Urinary bladder (tissue), 4 donors: ENCODE measurements around the gene PDGFRB. TPM values are rescaled to one million over a fixed set of nuclear protein-coding genes. Genes with fewer than 3 reads are reported as not detected.
A peak's percentile ranks its signal among the peaks of the same experiment; 100 is the strongest.

ENCODE experiments used
- DNase-seq: peaks from one replicate; pipeline ENCODE4 v3.0.0-alpha.2; 2015; ENCODE audit errors: extremely low spot score
- H3K27ac ChIP-seq: one replicate; pipeline ENCODE4 v1.5.1; 2013; ENCODE audit warnings: low read depth, mild to moderate bottlenecking, moderate library complexity
- H3K36me3 ChIP-seq: one replicate; pipeline ENCODE4 v1.6.1; 2013; ENCODE audit warnings: mild to moderate bottlenecking, moderate library complexity; ENCODE audit not compliant: insufficient read depth
- H3K4me1 ChIP-seq: one replicate; pipeline ENCODE4 v1.6.1; 2013; ENCODE audit warnings: mild to moderate bottlenecking, moderate library complexity; ENCODE audit not compliant: insufficient read depth
- H3K4me3 ChIP-seq: one replicate; pipeline ENCODE4 v1.5.1; 2013; ENCODE audit warnings: low read depth, low read length
- WGBS: extraction: QIAGEN DNeasy Blood & Tissue Kit; methylation state at CpG from one replicate; pipeline ENCODE4 v1.1.7; 2013; 5-methylcytosine and 5-hydroxymethylcytosine counted together
- polyA plus RNA-seq: library from polyadenylated mRNA; stranded (reverse); fragments of 200-250 nt; gene quantifications from one replicate; pipeline ENCODE4 v1.2.3, GENCODE V29; 2013
- total RNA-seq: library from RNA; depleted of rRNA; stranded (reverse); fragments of >200 nt; gene quantifications from one replicate; pipeline ENCODE4 v1.2.3, GENCODE V29; 2014
- donor health status: healthy with polysubstance abuse.
- donor health status: healthy.

PDGFRB gene
- total and polyA plus RNA-seq, 2 donors = 79.4 to 112 TPM

DNA sequence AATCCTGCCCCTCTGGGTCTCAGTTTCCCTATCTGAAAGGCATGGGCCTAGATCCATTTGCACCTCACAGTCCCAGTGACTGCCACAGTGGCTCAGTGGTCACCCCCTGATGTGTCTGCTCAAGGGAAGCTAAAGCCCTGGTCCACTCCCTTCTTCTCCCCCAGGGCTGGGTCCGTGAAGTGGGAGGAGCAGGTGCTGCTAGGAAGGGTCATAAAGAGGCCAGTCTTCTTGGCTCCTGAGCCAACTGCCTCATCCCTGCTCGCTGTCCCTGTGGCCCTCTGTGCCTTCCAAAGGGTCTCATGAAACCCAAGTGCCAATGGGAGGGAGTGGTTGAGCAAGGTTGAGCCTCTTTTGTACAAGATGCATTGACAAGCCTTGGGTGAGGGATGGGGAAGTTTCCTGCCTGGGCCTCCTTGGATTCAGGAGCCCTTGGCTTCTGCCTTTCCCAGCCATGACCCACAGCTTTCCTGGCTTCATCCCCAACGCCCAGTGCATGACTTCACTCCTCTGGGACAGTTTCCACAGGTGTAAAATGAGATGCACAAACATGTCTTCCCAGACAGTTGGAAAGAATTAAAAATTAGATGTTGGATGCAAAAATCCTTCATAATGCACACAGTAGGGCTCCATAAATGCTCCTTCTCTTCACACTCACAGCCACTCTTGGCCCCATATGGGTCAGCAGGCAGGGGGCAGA is 32.6 kb upstream of the PDGFRB start:
- DNase-seq = no peak
- no peaks in the 10 kb centered on the region for H3K4me1 ChIP-seq
- H3K27ac ChIP-seq = no peak overlapping the region
- H3K36me3 ChIP-seq = no peaks in the 10 kb centered on the region
- H3K4me3 ChIP-seq = no peak overlapping the region
- WGBS = 54% methylated on average over 3 of the region's 3 CpGs

GRCh38 chr5:150186897-150187296 is 31.3 kb upstream of the PDGFRB start:
- Histone ChIP-seq H3K4me3 (no peak overlapping the region), H3K27ac (no peak overlapping the region), H3K4me1 (no peaks in the 10 kb centered on the region), H3K36me3 (no peaks in the 10 kb centered on the region)
- DNase-seq = no peak
- WGBS = 71% methylated on average over 4 of the region's 4 CpGs

- no peak overlapping the region for H3K4me3 ChIP-seq
- no peaks in the 10 kb centered on the region for H3K36me3 ChIP-seq
- H3K4me1 ChIP-seq = no peaks in the 10 kb centered on the region
- H3K27ac ChIP-seq = no peak overlapping the region
- no peak for DNase-seq
- 94% methylated on average over 8 of the region's 8 CpGs for WGBS
Observed at GRCh38 chr5:150186137-150186536, 30.5 kb upstream of the PDGFRB start.

GRCh38 chr5:150184990-150185912 is 29.6 kb upstream of the PDGFRB start:
- DNase-seq = no peak
- 87% methylated on average over 12 of the region's 12 CpGs for WGBS
- Histone ChIP-seq H3K4me1 (no peaks in the 10 kb centered on the region), H3K4me3 (no peak overlapping the region), H3K36me3 (no peaks in the 10 kb centered on the region), H3K27ac (no peak overlapping the region)

DNA sequence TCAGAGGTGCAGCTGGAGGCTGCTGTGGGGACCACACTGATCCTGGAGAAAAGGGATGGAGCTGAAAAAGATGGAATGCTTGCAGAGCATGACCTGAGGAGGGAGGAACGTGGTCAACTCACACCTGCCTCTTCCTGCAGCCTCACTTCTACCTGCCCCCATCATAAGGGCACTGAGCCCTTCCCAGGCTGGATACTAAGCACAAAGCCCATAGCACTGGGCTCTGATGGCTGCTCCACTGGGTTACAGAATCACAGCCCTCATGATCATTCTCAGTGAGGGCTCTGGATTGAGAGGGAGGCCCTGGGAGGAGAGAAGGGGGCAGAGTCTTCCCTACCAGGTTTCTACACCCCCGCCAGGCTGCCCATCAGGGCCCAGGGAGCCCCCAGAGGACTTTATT is 28.4 kb upstream of the PDGFRB start:
- Histone ChIP-seq H3K4me3 (no peak overlapping the region), H3K4me1 (no peaks in the 10 kb centered on the region), H3K36me3 (no peaks in the 10 kb centered on the region), H3K27ac (no peak overlapping the region)
- DNase-seq = no peak
- 85% methylated on average over 2 of the region's 2 CpGs for WGBS

- no peak overlapping the region for H3K27ac ChIP-seq
- no peak for DNase-seq
- no peak overlapping the region for H3K4me3 ChIP-seq
- 93% methylated on average over 12 of the region's 12 CpGs for WGBS
- H3K36me3 ChIP-seq = no peaks in the 10 kb centered on the region
- no peaks in the 10 kb centered on the region for H3K4me1 ChIP-seq
Observed at GRCh38 chr5:150183436-150183835, 27.8 kb upstream of the PDGFRB start.

- Histone ChIP-seq H3K4me3 (no peak overlapping the region), H3K27ac (no peak overlapping the region), H3K4me1 (no peaks in the 10 kb centered on the region), H3K36me3 (no peaks in the 10 kb centered on the region)
- DNase-seq = no peak
- 95% methylated on average over 10 of the region's 10 CpGs for WGBS
Observed at GRCh38 chr5:150182774-150183173, 27.1 kb upstream of the PDGFRB start.

DNA sequence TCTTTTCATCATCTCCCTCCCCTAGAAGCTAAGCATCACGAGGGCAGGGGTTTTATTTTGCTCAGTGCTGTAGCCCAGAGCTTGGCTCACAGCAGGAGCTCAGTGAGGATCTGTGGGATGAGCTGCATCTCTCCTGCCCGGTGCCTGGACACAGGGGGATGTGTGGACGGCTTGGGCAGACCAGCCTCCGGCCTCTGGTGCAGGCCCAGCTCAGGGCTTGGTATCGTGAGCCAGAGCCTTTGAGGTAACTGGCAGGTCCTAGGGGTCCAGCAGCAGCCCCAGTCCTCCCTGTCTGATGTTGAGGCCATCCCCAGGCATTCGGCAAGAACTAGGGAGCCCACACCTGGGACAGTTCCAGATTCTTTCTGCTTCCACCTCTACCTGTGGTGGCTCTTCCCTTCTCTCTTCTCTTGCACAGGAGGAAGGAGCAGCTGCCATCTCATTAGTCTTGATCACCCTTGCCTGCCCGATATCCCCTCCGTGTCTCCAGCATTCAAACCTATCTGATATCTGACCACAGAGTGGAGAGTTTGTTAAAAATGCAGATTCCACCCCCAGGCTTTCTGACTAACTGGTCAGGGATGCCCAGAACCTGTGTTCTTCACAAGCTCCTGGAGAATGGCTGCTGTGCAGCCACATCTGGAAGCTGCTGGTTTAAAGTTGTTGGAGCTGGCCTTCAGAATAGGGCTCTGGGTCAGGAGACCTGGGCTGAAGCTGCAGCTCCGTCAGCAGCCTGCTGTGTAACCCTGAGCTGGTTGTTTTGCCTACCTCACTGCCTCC is 26.3 kb upstream of the PDGFRB start:
- no peak for DNase-seq
- no peak overlapping the region for H3K4me3 ChIP-seq
- no peak overlapping the region for H3K27ac ChIP-seq
- WGBS = 95% methylated on average over 9 of the region's 9 CpGs
- no peaks in the 10 kb centered on the region for H3K36me3 ChIP-seq
- no peaks in the 10 kb centered on the region for H3K4me1 ChIP-seq

GRCh38 chr5:150181027-150181426 is 25.4 kb upstream of the PDGFRB start:
- Histone ChIP-seq H3K4me3 (no peak overlapping the region), H3K36me3 (no peaks in the 10 kb centered on the region), H3K4me1 (no peaks in the 10 kb centered on the region), H3K27ac (peak overlapping the region; percentile 64)
- WGBS = 44% methylated on average over 5 of the region's 5 CpGs
- DNase-seq = no peak

- 28% methylated on average over 18 of the region's 18 CpGs for WGBS
- DNase-seq = no peak
- peak overlapping the region; percentile 64 for H3K27ac ChIP-seq
- no peaks in the 10 kb centered on the region for H3K4me1 ChIP-seq
- H3K36me3 ChIP-seq = no peaks in the 10 kb centered on the region
- H3K4me3 ChIP-seq = no peak overlapping the region
Observed at GRCh38 chr5:150180241-150181026, 24.8 kb upstream of the PDGFRB start.

DNA sequence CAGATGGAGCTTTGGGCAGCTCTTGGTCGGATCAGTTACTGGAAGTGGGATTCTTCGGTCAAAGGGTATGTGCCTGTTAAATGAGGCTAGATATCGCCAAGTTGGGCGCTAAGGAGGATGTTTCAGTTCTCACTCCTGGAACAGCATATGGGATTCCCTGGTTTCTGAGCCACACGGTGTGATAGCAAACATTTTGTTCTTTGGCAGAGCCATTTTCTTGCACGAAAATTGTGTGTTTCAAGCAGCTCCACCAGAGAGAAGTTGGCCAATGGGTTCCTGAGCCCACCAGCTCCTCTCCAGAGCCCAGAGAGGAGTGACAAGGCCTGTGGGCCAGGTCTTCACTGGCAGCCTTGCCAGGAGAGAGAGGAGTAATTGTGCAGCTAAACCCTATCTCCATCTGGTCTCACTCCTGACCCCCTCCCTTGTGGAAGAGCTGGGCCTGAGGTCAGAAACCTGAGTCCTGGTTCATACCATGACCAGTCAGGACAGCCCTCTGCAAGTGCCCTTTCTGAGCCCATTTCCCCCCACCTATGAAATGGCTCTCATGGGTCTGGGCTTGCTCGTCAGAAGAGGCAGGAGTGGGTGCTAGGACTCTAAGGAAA is 23.5 kb upstream of the PDGFRB start:
- DNase-seq = no peak
- 87% methylated on average over 7 of the region's 7 CpGs for WGBS
- H3K36me3 ChIP-seq = no peaks in the 10 kb centered on the region
- H3K4me3 ChIP-seq = no peak overlapping the region
- H3K4me1 ChIP-seq = no peaks in the 10 kb centered on the region
- H3K27ac ChIP-seq = no peak overlapping the region

DNA sequence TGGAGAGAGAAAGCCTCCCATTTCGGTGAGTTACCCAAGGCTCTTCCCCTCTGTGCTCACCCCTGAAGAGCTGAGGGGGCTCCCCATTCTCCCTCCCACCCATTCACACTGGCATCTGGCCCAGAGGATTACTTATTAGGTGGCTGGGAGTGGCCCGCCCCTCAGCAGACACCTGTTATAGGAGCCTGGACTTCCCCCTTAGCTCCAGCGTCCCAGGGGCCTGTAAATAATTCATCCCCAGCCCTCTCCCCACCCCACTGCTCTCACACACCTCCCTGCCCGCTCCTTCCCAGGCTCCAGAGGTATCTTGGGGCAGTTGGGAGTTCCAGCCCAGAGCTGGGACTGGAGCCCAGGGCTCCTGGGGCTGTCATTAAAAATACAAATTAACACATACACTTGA is 22.6 kb upstream of the PDGFRB start:
- Histone ChIP-seq H3K36me3 (no peaks in the 10 kb centered on the region), H3K4me1 (no peaks in the 10 kb centered on the region), H3K4me3 (no peak overlapping the region), H3K27ac (no peak overlapping the region)
- no peak for DNase-seq
- 59% methylated on average over 4 of the region's 4 CpGs for WGBS

- WGBS = 82% methylated on average over 4 of the region's 4 CpGs
- H3K36me3 ChIP-seq = no peaks in the 10 kb centered on the region
- H3K4me1 ChIP-seq = no peaks in the 10 kb centered on the region
- no peak overlapping the region for H3K27ac ChIP-seq
- H3K4me3 ChIP-seq = no peak overlapping the region
- no peak for DNase-seq
Observed at GRCh38 chr5:150177721-150178120, 22.1 kb upstream of the PDGFRB start.
